Activated CD8-positive, alpha-beta T cell treated with anti-CD3 and anti-CD28 coated beads, Interleukin-2, amount 10 ng/mL, durations not matched to agents 7 days and 5 days (primary cell): Measurements from ENCODE around the gene PCDHGA9. TPM values are rescaled to one million over a fixed set of nuclear protein-coding genes. Genes with fewer than 3 reads are reported as not detected.

ENCODE experiments used
- ATAC-seq: fragments of 150-1000 bp; cut with Tn5 transposase; one replicate; pipeline ENCODE4 v1.10.0; 2021; ENCODE audit warnings: moderate library complexity
- CTCF ChIA-PET: fragments of 350-600 bp; sonication (Branson Sonifier 250); formaldehyde crosslinking; loops from one replicate; lab custom pipeline; 2021; ENCODE audit warnings: antibody characterized with exemption; lab: Charles Lee
- POLR2A ChIA-PET: fragments of 350-600 bp; sonication (Branson Sonifier 250); formaldehyde crosslinking; loops from one replicate; lab custom pipeline; 2021; ENCODE audit warnings: antibody characterized with exemption; lab: Charles Lee
- DNase-seq: peaks from one replicate; pipeline ENCODE4 v3.0.0-alpha.2; 2020
- H3K27ac Mint-ChIP-seq: one replicate; pipeline ENCODE4 v1.8.0; 2021; ENCODE audit warnings: mild to moderate bottlenecking, mixed read lengths
- H3K27me3 Mint-ChIP-seq: one replicate; pipeline ENCODE4 v1.8.0; 2021; ENCODE audit warnings: low read depth, mixed read lengths
- H3K36me3 Mint-ChIP-seq: one replicate; pipeline ENCODE4 v1.8.0; 2021; ENCODE audit warnings: low read depth, mixed read lengths
- H3K4me1 Mint-ChIP-seq: one replicate; pipeline ENCODE4 v1.8.0; 2021; ENCODE audit warnings: low read depth, mixed read lengths
- H3K4me3 Mint-ChIP-seq: one replicate; pipeline ENCODE4 v1.8.0; 2021; ENCODE audit warnings: mild to moderate bottlenecking, mixed read lengths
- H3K9me3 Mint-ChIP-seq: one replicate; pipeline ENCODE4 v1.8.0; 2022; ENCODE audit warnings: mixed read lengths; ENCODE audit not compliant: insufficient read depth
- total RNA-seq, 2 experiments: library from RNA; stranded (reverse); gene quantifications; one replicate each; pipeline ENCODE4 v1.2.3, GENCODE V29; 2021

The PCDHGA9 gene
- under 1 TPM in 1 of 2 experiments, not detected in 1; 0.08 TPM for total RNA-seq

DNA sequence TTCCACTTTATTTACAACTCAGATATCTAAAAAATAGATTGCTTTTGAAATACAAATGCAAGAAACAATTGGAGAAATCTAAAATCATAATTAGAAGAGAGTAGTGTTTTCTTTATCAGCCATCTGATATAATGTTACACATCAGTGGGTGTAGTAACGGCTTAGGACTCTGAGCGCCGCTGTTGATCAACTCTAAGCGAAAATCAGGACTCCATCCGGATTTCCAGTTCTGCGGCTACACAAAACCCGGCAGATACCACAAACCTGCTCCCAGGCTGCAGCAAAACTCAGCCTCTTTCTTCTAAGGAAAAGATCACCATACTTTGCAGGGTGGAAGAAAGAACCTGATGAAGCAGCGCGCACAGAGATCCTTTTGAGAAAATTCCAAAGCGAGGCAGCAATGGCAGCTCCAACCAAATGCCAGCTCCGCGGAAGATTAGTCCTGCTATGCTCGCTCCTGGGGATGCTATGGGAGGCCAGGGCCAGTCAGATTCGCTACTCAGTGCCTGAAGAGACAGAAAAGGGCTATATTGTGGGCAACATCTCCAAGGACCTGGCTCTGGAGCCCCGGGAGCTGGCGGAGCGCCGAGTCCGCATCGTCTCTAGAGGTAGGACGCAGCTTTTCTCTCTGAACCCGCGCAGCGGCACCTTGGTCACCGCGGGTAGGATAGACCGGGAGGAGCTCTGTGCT is at the start of gene PCDHGA9:
Gene PCDHGA9, plus strand, starts transcription at position 226 of the 691 bp plus-strand sequence. Its CDS starts 175 bp downstream, at position 401.
- POLR2A ChIA-PET: no interaction called here

DNA sequence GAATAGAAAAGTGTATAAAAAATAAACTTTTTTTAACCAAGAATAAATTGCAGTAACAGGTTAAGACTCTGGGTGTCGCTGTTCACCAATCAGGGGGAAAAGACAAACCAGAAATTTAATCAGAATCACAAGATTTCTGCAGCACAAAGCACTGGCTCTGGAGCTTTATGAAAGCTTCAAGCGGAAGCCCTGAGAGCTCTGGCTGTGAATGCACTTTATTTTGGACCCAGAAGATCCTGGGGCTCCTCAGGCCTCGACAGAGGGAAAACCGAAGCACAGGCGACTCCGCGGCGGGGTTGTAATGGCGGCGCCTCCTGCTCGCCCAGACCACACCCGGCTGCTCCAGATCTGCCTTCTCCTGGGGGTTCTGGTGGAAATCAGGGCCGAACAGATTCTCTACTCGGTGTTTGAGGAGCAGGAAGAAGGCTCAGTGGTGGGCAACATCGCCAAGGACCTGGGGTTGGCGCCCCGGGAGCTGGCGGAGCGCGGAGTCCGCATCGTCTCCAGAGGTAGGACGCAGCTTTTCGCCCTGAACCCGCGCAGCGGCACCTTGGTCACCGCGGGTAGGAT is 47.6 kb upstream of the PCDHGA9 start, which contains the start of gene PCDHGA4:
Gene PCDHGA4, plus strand, starts transcription at position 122 of the 570 bp plus-strand sequence. Its CDS starts 87 bp downstream, at position 209.
- H3K36me3 Mint-ChIP-seq: no peaks in the 10 kb centered on the region
- no peak for DNase-seq
- peaks cover 2% of the 10 kb centered on the region for H3K4me1 Mint-ChIP-seq
- H3K27me3 Mint-ChIP-seq: peaks cover 31% of the 10 kb centered on the region
- H3K4me3 Mint-ChIP-seq: no peak within 1 kb of the TSS
- CTCF ChIA-PET: interaction anchor here (1.0 to 2.0 kb wide), 7 partner anchors 22 to 523 kb away, joined by 3 to 11 read pairs (median 4); partner anchors contain the start of genes PCDHGA10 and TAF7
- POLR2A ChIA-PET: no interaction called here
- peaks cover 6% of the 10 kb centered on the region for H3K9me3 Mint-ChIP-seq
- no peak for ATAC-seq
- H3K27ac Mint-ChIP-seq: no peak within 1 kb of the TSS

More for the DNA sequence above, at the start of gene PCDHGA9:
- no peak for ATAC-seq
- Mint-ChIP-seq H3K36me3 (peaks cover 9% of the 10 kb centered on the region), H3K27ac (no peak within 1 kb of the TSS), H3K27me3 (peaks cover 46% of the 10 kb centered on the region), H3K9me3 (peaks cover 18% of the 10 kb centered on the region), H3K4me1 (peaks cover 3% of the 10 kb centered on the region), H3K4me3 (peak within 1 kb of the TSS; percentile 26)
- DNase-seq: no peak
- CTCF ChIA-PET: interaction anchor here (1.1 to 1.8 kb wide), 2 partner anchors 9 to 155 kb away, joined by 3 read pairs; no protein-coding TSS in a partner anchor

GRCh38 chr5:141355641-141356040 is 46.9 kb upstream of the PCDHGA9 start:
- Mint-ChIP-seq H3K27ac (no peak overlapping the region), H3K27me3 (peaks cover 28% of the 10 kb centered on the region), H3K4me3 (no peak overlapping the region), H3K36me3 (peaks cover 5% of the 10 kb centered on the region), H3K9me3 (peaks cover 12% of the 10 kb centered on the region), H3K4me1 (peaks cover 2% of the 10 kb centered on the region)
- ATAC-seq (no peak), DNase-seq (no peak)
- POLR2A ChIA-PET: no interaction called here
- CTCF ChIA-PET: interaction anchor here (1.1 to 2.0 kb wide), 6 partner anchors 22 to 208 kb away, joined by 4 to 11 read pairs (median 4); partner anchors contain the start of genes PCDHGA10 and TAF7

DNA sequence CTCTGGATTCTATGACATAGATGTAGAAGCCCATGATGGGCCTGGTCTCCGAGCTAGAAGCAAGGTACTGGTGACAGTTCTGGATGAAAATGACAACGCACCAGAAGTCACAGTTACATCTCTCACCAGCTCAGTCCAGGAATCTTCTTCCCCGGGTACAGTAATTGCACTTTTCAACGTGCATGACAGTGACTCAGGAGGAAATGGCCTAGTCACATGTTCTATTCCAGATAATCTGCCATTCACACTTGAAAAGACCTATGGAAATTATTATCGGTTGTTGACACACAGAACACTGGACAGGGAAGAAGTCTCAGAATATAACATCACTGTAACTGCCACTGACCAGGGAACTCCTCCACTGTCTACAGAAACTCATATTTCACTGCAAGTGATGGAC is 46.4 kb upstream of the PCDHGA9 start:
- peaks cover 31% of the 10 kb centered on the region for H3K27me3 Mint-ChIP-seq
- CTCF ChIA-PET: interaction anchor here (1.1 to 2.0 kb wide), 4 partner anchors 23 to 208 kb away, joined by 4 to 11 read pairs (median 6); partner anchors contain the start of gene TAF7

GRCh38 chr5:141356950-141357349 is 45.6 kb upstream of the PCDHGA9 start:
- DNase-seq (no peak), ATAC-seq (no peak)
- Mint-ChIP-seq H3K4me1 (peaks cover 2% of the 10 kb centered on the region), H3K4me3 (no peak overlapping the region), H3K27ac (no peak overlapping the region), H3K9me3 (peaks cover 22% of the 10 kb centered on the region), H3K27me3 (peaks cover 30% of the 10 kb centered on the region), H3K36me3 (peaks cover 13% of the 10 kb centered on the region)
- POLR2A ChIA-PET: no interaction called here
- CTCF ChIA-PET: no interaction called here

More for the DNA sequence above, 46.4 kb upstream of the PCDHGA9 start:
- no peak for DNase-seq
- H3K4me3 Mint-ChIP-seq: no peak overlapping the region
- POLR2A ChIA-PET: no interaction called here
- H3K4me1 Mint-ChIP-seq: peaks cover 2% of the 10 kb centered on the region
- peaks cover 10% of the 10 kb centered on the region for H3K36me3 Mint-ChIP-seq
- no peak overlapping the region for H3K27ac Mint-ChIP-seq
- ATAC-seq: no peak
- H3K9me3 Mint-ChIP-seq: peaks cover 17% of the 10 kb centered on the region

DNA sequence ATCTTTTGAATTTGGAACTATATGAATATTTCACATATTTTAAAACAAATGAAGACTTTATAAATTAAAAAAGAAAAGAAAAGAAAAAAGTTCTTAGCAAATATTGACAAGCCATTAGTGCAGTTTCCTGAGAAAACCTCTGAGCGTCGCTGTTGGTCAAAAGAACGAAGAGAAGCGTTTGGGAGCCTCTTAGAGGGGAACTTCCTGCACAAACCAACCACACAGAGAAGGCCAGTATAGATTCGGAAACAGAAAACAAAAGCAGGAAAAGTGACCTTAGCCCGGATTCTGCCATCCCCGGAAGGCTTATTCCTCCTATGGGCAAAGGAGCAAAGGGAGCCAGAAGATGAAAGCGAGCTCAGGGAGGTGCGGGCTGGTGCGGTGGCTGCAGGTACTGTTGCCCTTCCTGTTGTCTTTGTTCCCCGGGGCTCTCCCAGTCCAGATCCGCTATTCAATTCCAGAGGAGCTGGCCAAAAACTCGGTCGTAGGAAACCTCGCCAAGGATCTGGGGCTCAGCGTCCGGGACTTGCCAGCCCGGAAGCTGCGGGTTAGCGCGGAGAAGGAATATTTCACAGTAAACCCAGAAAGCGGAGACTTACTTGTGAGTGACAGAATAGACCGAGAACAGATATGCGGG is 42.7 kb upstream of the PCDHGA9 start, which contains the start of gene PCDHGB2:
Gene PCDHGB2, plus strand, starts transcription at position 205 of the 637 bp plus-strand sequence. Its CDS starts 142 bp downstream, at position 347.
- peak within 1 kb of the TSS; percentile 54 for H3K4me3 Mint-ChIP-seq
- peaks cover 44% of the 10 kb centered on the region for H3K27me3 Mint-ChIP-seq
- DNase-seq: peak; percentile 36
- ChIA-PET CTCF (interaction anchor here (0.7 to 1.6 kb wide), 12 partner anchors 10 to 204 kb away, joined by 3 to 8 read pairs (median 4); partner anchors contain the start of genes PCDHGA10, PCDHGA12, PCDHGA3 and PCDHGB1), POLR2A (no interaction called here)
- no peak within 1 kb of the TSS for H3K27ac Mint-ChIP-seq
- H3K9me3 Mint-ChIP-seq: peaks cover 38% of the 10 kb centered on the region
- H3K4me1 Mint-ChIP-seq: peaks cover 2% of the 10 kb centered on the region
- H3K36me3 Mint-ChIP-seq: peaks cover 29% of the 10 kb centered on the region
- ATAC-seq: peak; percentile 55

DNA sequence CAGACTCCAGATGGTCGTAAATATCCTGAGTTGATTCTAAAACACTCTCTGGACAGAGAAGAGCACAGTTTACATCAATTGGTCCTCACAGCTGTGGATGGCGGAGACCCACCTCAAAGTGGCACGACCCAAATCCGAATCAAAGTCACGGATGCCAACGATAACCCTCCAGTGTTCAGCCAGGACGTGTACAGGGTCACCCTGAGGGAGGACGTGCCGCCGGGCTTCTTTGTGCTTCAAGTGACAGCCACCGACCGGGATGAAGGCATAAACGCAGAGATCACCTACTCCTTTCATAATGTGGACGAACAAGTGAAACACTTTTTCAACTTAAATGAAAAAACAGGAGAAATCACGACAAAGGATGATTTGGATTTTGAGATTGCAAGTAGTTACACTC is 41.9 kb upstream of the PCDHGA9 start:
- ATAC-seq (no peak), DNase-seq (no peak)
- ChIA-PET CTCF (interaction anchor here (0.8 to 1.3 kb wide), 4 partner anchors 10 to 203 kb away, joined by 3 to 8 read pairs (median 4); partner anchors contain the start of genes PCDHGA10, PCDHGB1 and TAF7), POLR2A (no interaction called here)
- peaks cover 35% of the 10 kb centered on the region for H3K36me3 Mint-ChIP-seq
- peaks cover 2% of the 10 kb centered on the region for H3K4me1 Mint-ChIP-seq
- peaks cover 45% of the 10 kb centered on the region for H3K9me3 Mint-ChIP-seq
- peaks cover 47% of the 10 kb centered on the region for H3K27me3 Mint-ChIP-seq
- H3K4me3 Mint-ChIP-seq: peak overlapping the region; percentile 6
- H3K27ac Mint-ChIP-seq: no peak overlapping the region

- peaks cover 37% of the 10 kb centered on the region for H3K36me3 Mint-ChIP-seq
Measured at GRCh38 chr5:141362719-141363118, 39.9 kb upstream of the PCDHGA9 start.

DNA sequence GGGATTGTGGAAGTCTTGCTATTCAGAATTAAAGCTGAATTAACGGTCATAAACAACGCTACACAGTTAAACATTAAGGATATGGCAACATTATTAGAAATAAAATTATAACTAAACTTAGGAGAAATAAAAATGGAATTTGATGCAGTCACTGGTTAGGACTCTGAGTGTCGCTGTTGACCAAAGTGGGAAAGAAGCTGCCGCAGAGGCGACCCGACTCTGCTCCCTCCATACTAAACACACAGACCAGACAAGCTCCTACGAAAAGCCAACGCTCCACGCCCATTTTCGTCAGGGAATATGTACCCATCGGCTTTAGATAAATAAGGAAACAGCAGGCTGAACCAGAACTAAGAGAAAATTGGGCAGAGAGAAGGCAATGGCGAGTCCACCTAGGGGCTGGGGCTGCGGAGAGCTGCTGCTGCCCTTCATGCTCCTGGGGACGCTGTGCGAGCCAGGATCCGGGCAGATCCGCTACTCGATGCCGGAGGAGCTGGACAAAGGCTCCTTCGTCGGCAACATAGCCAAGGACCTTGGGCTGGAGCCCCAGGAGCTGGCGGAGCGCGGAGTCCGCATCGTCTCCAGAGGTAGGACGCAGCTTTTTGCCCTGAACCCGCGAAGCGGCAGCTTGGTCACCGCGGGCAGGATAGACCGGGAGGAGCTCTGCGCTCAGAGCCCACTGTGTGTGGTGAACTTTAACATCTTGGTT is 38.5 kb upstream of the PCDHGA9 start, which contains the start of gene PCDHGA5:
Gene PCDHGA5, plus strand, starts transcription at position 211 of the 709 bp plus-strand sequence. Its CDS starts 169 bp downstream, at position 380.
- no peak for DNase-seq
- CTCF ChIA-PET: interaction anchor here (1.0 to 1.2 kb wide), 6 partner anchors 22 to 57 kb away, joined by 3 to 5 read pairs (median 3); partner anchors contain the start of genes PCDHGA10, PCDHGA11, PCDHGB5 and TAF7
- Mint-ChIP-seq H3K27ac (peak within 1 kb of the TSS; percentile 46), H3K36me3 (peaks cover 37% of the 10 kb centered on the region), H3K9me3 (peaks cover 55% of the 10 kb centered on the region), H3K27me3 (peaks cover 51% of the 10 kb centered on the region), H3K4me3 (peak within 1 kb of the TSS; percentile 28), H3K4me1 (peaks cover 2% of the 10 kb centered on the region)
- no peak for ATAC-seq
- POLR2A ChIA-PET: no interaction called here

More at GRCh38 chr5:141362719-141363118, 39.9 kb upstream of the PCDHGA9 start:
- ChIA-PET POLR2A (interaction anchor here (1.2 kb wide), 1 partner anchor 42 kb away, joined by 3 read pairs; the partner anchor contains the start of gene TAF7), CTCF (no interaction called here)
- Mint-ChIP-seq H3K27ac (no peak overlapping the region), H3K9me3 (peaks cover 55% of the 10 kb centered on the region), H3K27me3 (peaks cover 53% of the 10 kb centered on the region), H3K4me1 (peaks cover 2% of the 10 kb centered on the region), H3K4me3 (no peak overlapping the region)
- ATAC-seq: no peak
- DNase-seq: no peak

GRCh38 chr5:141366016-141366896 is 36.3 kb upstream of the PCDHGA9 start:
- peaks cover 8% of the 10 kb centered on the region for H3K4me1 Mint-ChIP-seq
- peaks cover 48% of the 10 kb centered on the region for H3K9me3 Mint-ChIP-seq
- ChIA-PET POLR2A (no interaction called here), CTCF (no interaction called here)
- H3K27me3 Mint-ChIP-seq: peaks cover 56% of the 10 kb centered on the region
- ATAC-seq (no peak), DNase-seq (no peak)
- no peak overlapping the region for H3K27ac Mint-ChIP-seq
- H3K4me3 Mint-ChIP-seq: peak overlapping the region; percentile 38
- H3K36me3 Mint-ChIP-seq: peaks cover 28% of the 10 kb centered on the region
